Stimulated activated CD4-positive, alpha-beta T cell treated with anti-CD3 and anti-CD28 coated beads, TNF-alpha, amount 100 ng/mL, for 1 hour (primary cell): ENCODE results near the gene TSPAN9.

Source experiments
- DNase-seq, 3 donors: peaks; one replicate each; pipeline ENCODE4 v3.0.0-alpha.2; 2020; ENCODE audit warnings: low read depth in 3 of 3, low spot score in 1 of 3

Gene TSPAN9

GRCh38 chr12:3308063-3308462 is 230.9 kb downstream of the TSPAN9 start:
- DNase-seq: no peak

- DNase-seq: no peak
These were observed 231.4 kb downstream of the TSPAN9 start for GRCh38 chr12:3308609-3309008.

GRCh38 chr12:3309805-3310204 is 232.6 kb downstream of the TSPAN9 start:
- DNase-seq: no peak

GRCh38 chr12:3310271-3311026 is 233.3 kb downstream of the TSPAN9 start:
- DNase-seq: no peak

- DNase-seq: no peak
These were observed 233.8 kb downstream of the TSPAN9 start for GRCh38 chr12:3311027-3311402.

GRCh38 chr12:3311491-3312103 is 234.4 kb downstream of the TSPAN9 start:
- DNase-seq: no peak

GRCh38 chr12:3313066-3313465 is 235.9 kb downstream of the TSPAN9 start:
- DNase-seq: no peak

- no peak for DNase-seq
These were observed 236.8 kb downstream of the TSPAN9 start for GRCh38 chr12:3313675-3314663.

GRCh38 chr12:3315201-3315661 is 238.1 kb downstream of the TSPAN9 start:
- no peak for DNase-seq

GRCh38 chr12:3316776-3317480 is 239.7 kb downstream of the TSPAN9 start:
- no peak for DNase-seq

- DNase-seq: no peak
These were observed 240.3 kb downstream of the TSPAN9 start for GRCh38 chr12:3317481-3317815.

- no peak for DNase-seq
These were observed 240.8 kb downstream of the TSPAN9 start for GRCh38 chr12:3317841-3318501.

- no peak for DNase-seq
These were observed 242.7 kb downstream of the TSPAN9 start for GRCh38 chr12:3319723-3320492.

GRCh38 chr12:3320881-3321509 is 243.8 kb downstream of the TSPAN9 start:
- DNase-seq: no peak

- no peak for DNase-seq
These were observed 244.7 kb downstream of the TSPAN9 start for GRCh38 chr12:3321881-3322280.

- no peak for DNase-seq
These were observed 246.0 kb downstream of the TSPAN9 start for GRCh38 chr12:3323002-3323685.

GRCh38 chr12:3325736-3326135 is 248.6 kb downstream of the TSPAN9 start:
- no peak for DNase-seq

- no peak for DNase-seq
These were observed 249.1 kb downstream of the TSPAN9 start for GRCh38 chr12:3326156-3326849.
